ENCODE results near the gene MACROD2. TPM values are rescaled to one million over a fixed set of nuclear protein-coding genes. Genes with fewer than 3 reads are reported as not detected.
"Not testable (repeated sequence)": the region's sequence is repeated elsewhere in the genome, so short reads cannot be mapped to it uniquely, and the experiment has no call there.

MACROD2 gene
- total and polyA plus RNA-seq, 2 of the 4 experiments (the other 2 are of a cell fraction), result not detected

- H3K27ac ChIP-seq (ENCODE audit: insufficient read depth, low read length); H2BK120ac ChIP-seq (ENCODE audit: low read depth, low read length); intact Hi-C loops (cut with micrococcal nuclease); H3K79me1 ChIP-seq (ENCODE audit: low read depth in 1 of 2, low read length in 2 of 2); H2AK5ac ChIP-seq (ENCODE audit: low read depth, low read length); H3K23ac ChIP-seq (ENCODE audit: low read depth, low read length); H2BK15ac ChIP-seq (ENCODE audit: low read depth, low read length); H4K5ac ChIP-seq (ENCODE audit: low read depth, low read length); H3K4me2 ChIP-seq (ENCODE audit: low read depth, low read length); H3K9me1 ChIP-seq (ENCODE audit: insufficient read depth, low read length); H4K20me1 ChIP-seq (ENCODE audit: insufficient read depth, low read length); H2AFZ ChIP-seq (replicated peaks; ENCODE audit: low read length, poor library complexity); H2BK20ac ChIP-seq (ENCODE audit: low read depth, low read length); dilution Hi-C loops (cut with HindIII; ENCODE audit: low sequenced_read_pairs, unreplicated experiment); POLR2A ChIA-PET (ENCODE audit: unreplicated experiment); H3K27me3 ChIP-seq (ENCODE audit: control insufficient read depth, insufficient read depth, low read length); DNase-seq; H3K4me1 ChIP-seq (ENCODE audit: control insufficient read depth, insufficient read depth, low read length); H4K8ac ChIP-seq (ENCODE audit: low read depth in 2 of 2, low read length in 2 of 2); H3K18ac ChIP-seq (ENCODE audit: low read depth, low read length); H3K36me3 ChIP-seq (ENCODE audit: control insufficient read depth, insufficient read depth, low read length); in situ Hi-C loops (cut with MboI; ENCODE audit: low sequenced_read_pairs); BruUV-seq (replicated peaks); H3K14ac ChIP-seq (replicated peaks; ENCODE audit: low read depth, low read length); H2BK5ac ChIP-seq (ENCODE audit: low read depth, low read length, poor library complexity, severe bottlenecking); H2AK9ac ChIP-seq (replicated peaks; ENCODE audit: low read depth, low read length, poor library complexity); H4K91ac ChIP-seq (ENCODE audit: insufficient read depth, low read depth, low read length); H3K56ac ChIP-seq (ENCODE audit: extremely low read depth, insufficient read depth, low read length); ATAC-seq (ENCODE audit: low read depth); H3K9ac ChIP-seq (ENCODE audit: low read depth, low read length); H3K9me3 ChIP-seq (ENCODE audit: control insufficient read depth, insufficient read depth, low read length); H3K4me3 ChIP-seq (ENCODE audit: insufficient read depth, low read depth, low read length); CTCF ChIA-PET; H3K4ac ChIP-seq (ENCODE audit: low read depth, low read length): not testable (repeated sequence)
- WGBS, 2 experiments (ENCODE audit: extremely low coverage in 2 of 2, insufficient read length in 1 of 2), result 76% methylated on average over 3 of the region's 8 CpGs; no CpG with 5 or more reads in 1 of the 2 experiments
Observed at GRCh38 chr20:15807771-15808170, 1812.5 kb downstream of the MACROD2 start.

All from IMR-90 (cell line).